ENCODE data around the gene PGF.

The PGF gene

DNA sequence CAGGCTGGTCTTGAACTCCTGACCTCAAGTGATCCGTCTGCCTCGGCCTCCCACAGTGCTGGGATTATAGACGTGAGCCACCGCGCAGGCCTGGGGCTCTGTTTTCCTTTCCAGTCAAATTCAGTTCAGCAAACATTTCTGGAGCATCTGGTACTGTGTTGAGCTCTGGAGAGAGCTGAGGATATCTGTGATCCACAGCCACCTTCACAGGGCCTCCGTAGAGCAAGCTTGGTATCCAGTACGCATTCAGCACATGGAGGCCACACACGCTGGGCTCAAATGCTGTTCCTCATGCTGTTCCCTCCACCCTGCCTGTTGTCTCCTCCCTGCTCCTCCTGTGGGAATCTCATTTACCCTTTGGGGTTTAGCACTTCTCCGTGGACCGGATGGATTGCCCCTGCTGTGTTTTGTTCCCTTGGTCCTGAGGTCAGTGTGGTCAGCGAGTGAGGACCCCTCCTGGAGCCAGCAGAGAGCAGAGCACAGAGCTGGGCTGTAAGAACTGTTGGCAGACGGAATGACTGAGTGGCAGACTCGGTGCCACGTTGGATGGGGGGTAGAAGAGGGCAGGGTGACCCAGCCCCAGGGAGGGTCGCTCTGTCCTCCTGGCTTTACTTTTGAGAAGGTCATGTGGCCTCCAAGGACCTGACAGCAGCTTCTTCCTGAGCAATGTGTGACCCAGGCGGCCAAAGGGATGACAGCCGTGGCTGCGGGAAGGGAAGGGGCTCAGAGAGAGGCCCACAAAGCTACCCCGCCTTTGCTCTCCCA lies 33.2 kb downstream of the PGF start:
- DNase-seq (ENCODE audit: extremely low spot score) = no peak
- TF ChIP-seq NFRKB (IDR thresholded peaks at IDR 0.05) (no peak), FOXK2 (IDR thresholded peaks at IDR 0.05) (no peak), HDGF (IDR thresholded peaks at IDR 0.05; ENCODE audit: borderline replicate concordance) (no peak), SUZ12 (IDR thresholded peaks at IDR 0.05) (no peak), SP1 (IDR thresholded peaks at IDR 0.05) (no peak), ELF4 (IDR thresholded peaks at IDR 0.05) (no peak), LEF1 (IDR thresholded peaks at IDR 0.05; ENCODE audit: borderline replicate concordance) (no peak), BHLHE40 (IDR thresholded peaks at IDR 0.05; ENCODE audit: borderline replicate concordance) (no peak), CTBP1 (IDR thresholded peaks at IDR 0.05; ENCODE audit: borderline replicate concordance) (no peak), PKNOX1 (IDR thresholded peaks at IDR 0.05) (no peak), L3MBTL2 (conservative IDR thresholded peaks at IDR 0.05) (no peak), TARDBP (IDR thresholded peaks at IDR 0.05) (no peak), FOXM1 (IDR thresholded peaks at IDR 0.05; ENCODE audit: borderline replicate concordance) (no peak), FOXA1 (IDR thresholded peaks at IDR 0.05) (no peak), ZNF384 (IDR thresholded peaks at IDR 0.05) (no peak)
- POLR2A ChIA-PET = interaction anchor here (0.9 to 2.5 kb wide), 11 partner anchors 11 to 147 kb away, joined by 4 to 16 read pairs (median 6); partner anchors contain the start of genes ACYP1, PGF and ZC2HC1C
- CTCF ChIA-PET = interaction anchor here (0.7 to 2.9 kb wide), 6 partner anchors 12 to 164 kb away, joined by 4 to 16 read pairs (median 4); no protein-coding TSS in a partner anchor

DNA sequence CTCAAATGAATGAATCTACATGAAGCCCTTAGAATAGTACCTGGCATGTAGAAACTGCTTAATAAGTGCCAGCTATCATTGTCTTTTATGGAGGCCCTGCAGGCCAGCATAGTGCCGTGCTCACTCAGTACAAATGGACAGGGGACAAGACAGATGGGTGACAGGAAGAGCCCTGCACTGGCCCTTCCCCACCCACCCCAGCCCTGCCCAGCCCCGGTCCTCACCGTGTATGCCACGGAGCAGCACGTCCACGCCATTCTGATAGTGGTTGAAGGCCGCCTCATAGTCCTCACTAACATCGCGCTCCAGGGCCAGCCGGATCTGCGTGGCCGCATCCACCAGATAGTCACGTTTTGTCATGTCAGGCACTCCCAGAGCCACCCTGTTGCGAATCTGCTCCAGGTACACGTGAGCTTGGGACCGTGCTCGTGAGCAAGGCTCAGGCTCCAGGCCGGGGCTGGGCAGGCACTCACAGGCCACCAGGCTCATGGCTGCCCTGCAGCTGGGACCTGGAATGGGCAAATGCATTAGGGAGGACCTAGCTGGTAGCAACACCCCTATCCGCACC lies 34.3 kb downstream of the PGF start:
- no peak for TF ChIP-seq BHLHE40 (IDR thresholded peaks at IDR 0.05; ENCODE audit: borderline replicate concordance)
- DNase-seq (ENCODE audit: extremely low spot score) = no peak
- ChIA-PET POLR2A (no interaction called here), CTCF (interaction anchor here (0.8 to 2.9 kb wide), 2 partner anchors 16 to 60 kb away, joined by 4 to 16 read pairs; no protein-coding TSS in a partner anchor)

DNA sequence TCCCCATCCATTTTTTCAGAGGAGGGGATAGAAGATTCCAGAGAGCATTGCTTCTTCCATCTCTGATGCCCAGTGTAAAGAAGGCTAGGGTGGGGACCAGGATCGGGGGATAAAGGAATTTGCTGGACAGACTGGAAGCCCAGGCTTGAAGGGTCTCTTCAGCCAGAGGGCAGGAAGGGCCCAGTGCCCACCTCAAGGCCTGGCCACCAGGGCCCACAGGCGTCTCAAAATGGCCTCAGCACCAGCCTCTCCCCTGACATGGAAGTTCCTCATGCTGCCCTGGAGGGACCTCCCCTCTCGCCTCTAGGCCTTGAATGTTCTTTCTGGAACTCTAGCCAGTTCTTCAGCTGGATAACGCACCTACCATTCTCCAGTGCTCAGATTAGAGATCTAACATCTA lies 35.1 kb downstream of the PGF start:
- POLR2A ChIA-PET = no interaction called here
- CTCF ChIA-PET = interaction anchor here (0.8 kb wide), 1 partner anchor 15 kb away, joined by 4 read pairs; no protein-coding TSS in a partner anchor

GRCh38 chr14:74919421-74920165 lies 35.8 kb downstream of the PGF start:
- TF ChIP-seq FOXA1 (IDR thresholded peaks at IDR 0.05) (no peak), LEF1 (IDR thresholded peaks at IDR 0.05; ENCODE audit: borderline replicate concordance) (no peak), ARNT (IDR thresholded peaks at IDR 0.05) (no peak), NFRKB (IDR thresholded peaks at IDR 0.05) (no peak), ELF4 (IDR thresholded peaks at IDR 0.05) (no peak), SUZ12 (IDR thresholded peaks at IDR 0.05) (no peak), SP1 (IDR thresholded peaks at IDR 0.05) (no peak), TARDBP (IDR thresholded peaks at IDR 0.05) (no peak), HDGF (IDR thresholded peaks at IDR 0.05; ENCODE audit: borderline replicate concordance) (no peak)
- POLR2A ChIA-PET = interaction anchor here (0.7 kb wide), 1 partner anchor 83 kb away, joined by 3 read pairs; the partner anchor contains the start of gene EIF2B2
- CTCF ChIA-PET = interaction anchor here (0.6 kb wide), 1 partner anchor 402 kb away, joined by 4 read pairs; no protein-coding TSS in a partner anchor
- DNase-seq (ENCODE audit: extremely low spot score) = no peak

More for the DNA sequence above, 35.1 kb downstream of the PGF start:
- no peak for TF ChIP-seq L3MBTL2 (conservative IDR thresholded peaks at IDR 0.05)
- no peak for TF ChIP-seq ARNT (IDR thresholded peaks at IDR 0.05)
- no peak for TF ChIP-seq SUZ12 (IDR thresholded peaks at IDR 0.05)
- no peak for TF ChIP-seq NFRKB (IDR thresholded peaks at IDR 0.05)
- DNase-seq (ENCODE audit: extremely low spot score) = no peak

- ChIA-PET POLR2A (no interaction called here), CTCF (interaction anchor here (1.1 kb wide), 1 partner anchor 12 kb away, joined by 6 read pairs; no protein-coding TSS in a partner anchor)
- TF ChIP-seq FOXA1 (IDR thresholded peaks at IDR 0.05) = no peak
- TF ChIP-seq L3MBTL2 (conservative IDR thresholded peaks at IDR 0.05) = no peak
- TF ChIP-seq NFRKB (IDR thresholded peaks at IDR 0.05) = no peak
- no peak for TF ChIP-seq ELF4 (IDR thresholded peaks at IDR 0.05)
- TF ChIP-seq SUZ12 (IDR thresholded peaks at IDR 0.05) = no peak
- no peak for TF ChIP-seq ARNT (IDR thresholded peaks at IDR 0.05)
- no peak for TF ChIP-seq LEF1 (IDR thresholded peaks at IDR 0.05; ENCODE audit: borderline replicate concordance)
- no peak for TF ChIP-seq HDGF (IDR thresholded peaks at IDR 0.05; ENCODE audit: borderline replicate concordance)
- no peak for TF ChIP-seq FOXM1 (IDR thresholded peaks at IDR 0.05; ENCODE audit: borderline replicate concordance)
- no peak for TF ChIP-seq SP1 (IDR thresholded peaks at IDR 0.05)
- TF ChIP-seq CTBP1 (IDR thresholded peaks at IDR 0.05; ENCODE audit: borderline replicate concordance) = no peak
- no peak for TF ChIP-seq BHLHE40 (IDR thresholded peaks at IDR 0.05; ENCODE audit: borderline replicate concordance)
- TF ChIP-seq PKNOX1 (IDR thresholded peaks at IDR 0.05) = no peak
- no peak for TF ChIP-seq ZNF384 (IDR thresholded peaks at IDR 0.05)
- TF ChIP-seq FOXK2 (IDR thresholded peaks at IDR 0.05) = no peak
- DNase-seq (ENCODE audit: extremely low spot score) = no peak
Observed at GRCh38 chr14:74918380-74918779, 37.0 kb downstream of the PGF start.

- ChIA-PET POLR2A (no interaction called here), CTCF (interaction anchor here (1.1 kb wide), 1 partner anchor 12 kb away, joined by 6 read pairs; no protein-coding TSS in a partner anchor)
- no peak for DNase-seq (ENCODE audit: extremely low spot score)
- TF ChIP-seq SUZ12 (IDR thresholded peaks at IDR 0.05) (no peak), NFRKB (IDR thresholded peaks at IDR 0.05) (no peak), SP1 (IDR thresholded peaks at IDR 0.05) (no peak), FOXA1 (IDR thresholded peaks at IDR 0.05) (no peak), ZNF384 (IDR thresholded peaks at IDR 0.05) (no peak), ARNT (IDR thresholded peaks at IDR 0.05) (no peak), LEF1 (IDR thresholded peaks at IDR 0.05; ENCODE audit: borderline replicate concordance) (no peak), PKNOX1 (IDR thresholded peaks at IDR 0.05) (no peak), L3MBTL2 (conservative IDR thresholded peaks at IDR 0.05) (no peak), BHLHE40 (IDR thresholded peaks at IDR 0.05; ENCODE audit: borderline replicate concordance) (no peak), CTBP1 (IDR thresholded peaks at IDR 0.05; ENCODE audit: borderline replicate concordance) (no peak), HDGF (IDR thresholded peaks at IDR 0.05; ENCODE audit: borderline replicate concordance) (no peak), FOXK2 (IDR thresholded peaks at IDR 0.05) (no peak), TARDBP (IDR thresholded peaks at IDR 0.05) (no peak), ELF4 (IDR thresholded peaks at IDR 0.05) (no peak), FOXM1 (IDR thresholded peaks at IDR 0.05; ENCODE audit: borderline replicate concordance) (no peak)
Observed at GRCh38 chr14:74917646-74918081, 37.7 kb downstream of the PGF start.
